ENCODE results near the gene EPOP.

Gene EPOP

GRCh38 chr17:38713456-38714075 is 38.8 kb upstream of the EPOP start:
- no peaks in the 10 kb centered on the region for H3K9me3 ChIP-seq (ENCODE audit: insufficient read depth, low read length)
- H2AFZ ChIP-seq (ENCODE audit: low read depth, low read length) = no peak overlapping the region
- no peaks in the 10 kb centered on the region for H3K27me3 ChIP-seq (ENCODE audit: low read depth, low read length)
- TF ChIP-seq, protein P1, sequence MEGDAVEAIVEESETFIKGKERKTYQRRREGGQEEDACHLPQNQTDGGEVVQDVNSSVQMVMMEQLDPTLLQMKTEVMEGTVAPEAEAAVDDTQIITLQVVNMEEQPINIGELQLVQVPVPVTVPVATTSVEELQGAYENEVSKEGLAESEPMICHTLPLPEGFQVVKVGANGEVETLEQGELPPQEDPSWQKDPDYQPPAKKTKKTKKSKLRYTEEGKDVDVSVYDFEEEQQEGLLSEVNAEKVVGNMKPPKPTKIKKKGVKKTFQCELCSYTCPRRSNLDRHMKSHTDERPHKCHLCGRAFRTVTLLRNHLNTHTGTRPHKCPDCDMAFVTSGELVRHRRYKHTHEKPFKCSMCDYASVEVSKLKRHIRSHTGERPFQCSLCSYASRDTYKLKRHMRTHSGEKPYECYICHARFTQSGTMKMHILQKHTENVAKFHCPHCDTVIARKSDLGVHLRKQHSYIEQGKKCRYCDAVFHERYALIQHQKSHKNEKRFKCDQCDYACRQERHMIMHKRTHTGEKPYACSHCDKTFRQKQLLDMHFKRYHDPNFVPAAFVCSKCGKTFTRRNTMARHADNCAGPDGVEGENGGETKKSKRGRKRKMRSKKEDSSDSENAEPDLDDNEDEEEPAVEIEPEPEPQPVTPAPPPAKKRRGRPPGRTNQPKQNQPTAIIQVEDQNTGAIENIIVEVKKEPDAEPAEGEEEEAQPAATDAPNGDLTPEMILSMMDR (IDR thresholded peaks at IDR 0.05; ENCODE audit: low read depth, low read length) = no peak
- TF ChIP-seq EZH2phosphoT487 (IDR thresholded peaks at IDR 0.05; ENCODE audit: low read depth) = no peak
- peaks cover 9% of the 10 kb centered on the region for H4K20me1 ChIP-seq (ENCODE audit: insufficient read depth, low read length)
- H3K4me2 ChIP-seq (ENCODE audit: low read length) = no peak overlapping the region
- H3K4me1 ChIP-seq (ENCODE audit: low read length) = peaks cover 15% of the 10 kb centered on the region
- H3K9ac ChIP-seq (ENCODE audit: low read length) = no peak overlapping the region
- no peak overlapping the region for H3K4me3 ChIP-seq (ENCODE audit: low read length)
- peaks cover 76% of the 10 kb centered on the region for H3K36me3 ChIP-seq (replicated peaks; ENCODE audit: low read depth, low read length)
- H3K79me2 ChIP-seq (ENCODE audit: low read length) = peaks cover 18% of the 10 kb centered on the region
- H3K27ac ChIP-seq (ENCODE audit: low read length) = no peak overlapping the region

- H3K36me3 ChIP-seq (replicated peaks; ENCODE audit: low read depth, low read length) = peaks cover 81% of the 10 kb centered on the region
- TF ChIP-seq, protein P1 (IDR thresholded peaks at IDR 0.05; ENCODE audit: low read depth, low read length) = no peak
- no peak for TF ChIP-seq EZH2phosphoT487 (IDR thresholded peaks at IDR 0.05; ENCODE audit: low read depth)
- H3K9ac ChIP-seq (ENCODE audit: low read length) = no peak overlapping the region
Observed at GRCh38 chr17:38712593-38712992, 37.8 kb upstream of the EPOP start.

DNA sequence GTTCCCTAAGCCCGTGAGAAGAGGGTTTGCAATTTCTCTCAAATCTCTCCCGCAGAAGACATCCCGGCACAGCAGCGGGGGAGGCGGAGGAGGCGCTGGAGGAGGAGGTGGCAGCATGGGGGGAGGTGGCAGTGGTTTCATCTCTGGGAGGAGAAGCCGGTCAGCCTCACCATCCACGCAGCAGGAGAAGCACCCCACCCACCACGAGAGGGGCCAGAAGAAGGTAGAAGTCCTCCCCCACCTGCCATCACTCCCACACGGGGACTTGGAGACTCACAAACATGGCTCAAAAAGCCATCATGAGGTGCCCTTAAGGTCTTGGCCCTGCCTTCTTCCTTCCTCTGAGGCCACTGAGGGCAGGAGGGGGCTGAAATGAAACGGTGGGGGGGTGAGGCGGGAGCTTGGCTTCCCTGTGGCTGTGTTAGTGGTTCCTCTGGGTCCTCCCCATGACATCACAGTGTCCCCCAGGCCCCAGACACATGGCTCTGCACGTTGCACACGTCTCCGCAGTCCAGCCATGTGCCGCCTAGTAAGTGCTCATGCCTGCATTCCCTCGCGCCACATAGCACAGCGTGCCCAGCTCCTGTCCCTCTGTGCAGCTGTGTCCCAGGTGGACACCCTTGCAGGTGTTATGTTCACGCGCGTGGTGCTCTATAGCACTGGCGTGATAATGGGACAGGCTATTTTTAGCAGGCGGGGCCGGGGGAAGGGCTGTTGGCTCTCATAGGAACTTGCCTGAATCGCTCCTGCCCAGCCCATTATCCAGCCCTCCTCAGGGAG is 37.2 kb upstream of the EPOP start:
- H3K36me3 ChIP-seq (replicated peaks; ENCODE audit: low read depth, low read length) = peaks cover 81% of the 10 kb centered on the region
- H4K20me1 ChIP-seq (ENCODE audit: insufficient read depth, low read length) = peaks cover 19% of the 10 kb centered on the region
- TF ChIP-seq, protein P1 (IDR thresholded peaks at IDR 0.05; ENCODE audit: low read depth, low read length) = no peak
- TF ChIP-seq EZH2phosphoT487 (IDR thresholded peaks at IDR 0.05; ENCODE audit: low read depth) = no peak
- no peaks in the 10 kb centered on the region for H3K27me3 ChIP-seq (ENCODE audit: low read depth, low read length)
- no peak overlapping the region for H3K4me2 ChIP-seq (ENCODE audit: low read length)
- H3K4me1 ChIP-seq (ENCODE audit: low read length) = peaks cover 20% of the 10 kb centered on the region
- no peak overlapping the region for H2AFZ ChIP-seq (ENCODE audit: low read depth, low read length)
- H3K79me2 ChIP-seq (ENCODE audit: low read length) = peaks cover 34% of the 10 kb centered on the region
- no peak overlapping the region for H3K9ac ChIP-seq (ENCODE audit: low read length)
- H3K4me3 ChIP-seq (ENCODE audit: low read length) = no peak overlapping the region
- H3K9me3 ChIP-seq (ENCODE audit: insufficient read depth, low read length) = no peaks in the 10 kb centered on the region
- H3K27ac ChIP-seq (ENCODE audit: low read length) = no peak overlapping the region

More at GRCh38 chr17:38712593-38712992, 37.8 kb upstream of the EPOP start:
- Histone ChIP-seq H3K79me2 (ENCODE audit: low read length) (peaks cover 27% of the 10 kb centered on the region), H3K27me3 (ENCODE audit: low read depth, low read length) (no peaks in the 10 kb centered on the region), H2AFZ (ENCODE audit: low read depth, low read length) (no peak overlapping the region), H3K4me2 (ENCODE audit: low read length) (no peak overlapping the region), H3K4me3 (ENCODE audit: low read length) (no peak overlapping the region), H3K4me1 (ENCODE audit: low read length) (peaks cover 15% of the 10 kb centered on the region), H3K27ac (ENCODE audit: low read length) (no peak overlapping the region), H4K20me1 (ENCODE audit: insufficient read depth, low read length) (peaks cover 13% of the 10 kb centered on the region), H3K9me3 (ENCODE audit: insufficient read depth, low read length) (no peaks in the 10 kb centered on the region)

DNA sequence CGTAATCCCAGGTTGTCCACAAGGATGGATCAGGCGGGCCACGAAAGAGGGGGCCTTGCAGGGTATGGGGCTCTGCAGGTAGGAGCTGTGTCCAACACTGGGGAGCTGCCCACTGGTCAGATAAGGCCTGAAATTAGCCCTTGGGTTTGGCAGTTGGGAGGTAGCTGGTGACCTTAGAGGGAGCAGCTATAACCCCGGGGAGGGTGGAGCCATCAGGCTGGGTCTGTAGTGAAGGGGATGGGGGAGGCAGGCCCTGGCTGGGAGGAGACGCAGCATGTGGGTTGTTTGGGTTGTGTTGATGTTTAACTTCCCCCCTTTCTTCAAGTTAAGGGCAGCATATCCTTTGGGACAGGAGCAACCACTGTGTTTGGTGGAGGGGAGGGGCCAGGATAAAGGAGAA is 36.2 kb upstream of the EPOP start:
- H3K27me3 ChIP-seq (ENCODE audit: low read depth, low read length) = no peaks in the 10 kb centered on the region
- TF ChIP-seq, protein P1 (IDR thresholded peaks at IDR 0.05; ENCODE audit: low read depth, low read length) = no peak
- no peak for TF ChIP-seq EZH2phosphoT487 (IDR thresholded peaks at IDR 0.05; ENCODE audit: low read depth)
- H3K4me1 ChIP-seq (ENCODE audit: low read length) = peaks cover 24% of the 10 kb centered on the region
- H3K9me3 ChIP-seq (ENCODE audit: insufficient read depth, low read length) = no peaks in the 10 kb centered on the region
- no peak overlapping the region for H3K4me2 ChIP-seq (ENCODE audit: low read length)
- H3K36me3 ChIP-seq (replicated peaks; ENCODE audit: low read depth, low read length) = peaks cover 71% of the 10 kb centered on the region
- H3K9ac ChIP-seq (ENCODE audit: low read length) = no peak overlapping the region
- H4K20me1 ChIP-seq (ENCODE audit: insufficient read depth, low read length) = peaks cover 24% of the 10 kb centered on the region
- peaks cover 44% of the 10 kb centered on the region for H3K79me2 ChIP-seq (ENCODE audit: low read length)
- H3K27ac ChIP-seq (ENCODE audit: low read length) = no peak overlapping the region
- H3K4me3 ChIP-seq (ENCODE audit: low read length) = no peak overlapping the region
- no peak overlapping the region for H2AFZ ChIP-seq (ENCODE audit: low read depth, low read length)

Measured in OCI-LY3 (cell line).